Lung (tissue), 12 donors: ENCODE results near the gene AAMP. TPM values are rescaled to one million over a fixed set of nuclear protein-coding genes. Genes with fewer than 3 reads are reported as not detected.

ENCODE experiments used
- ATAC-seq: fragments of 200-7000 bp; cut with Tn5 transposase; one replicate; pipeline ENCODE4 v1.9.1; 2020; ENCODE audit warnings: moderate number of reproducible peaks; ENCODE audit not compliant: insufficient read depth, low FRiP score
- DNase-seq, 3 donors: peaks; one replicate each; pipeline ENCODE4 v3.0.0-alpha.2; 2013 to 2017
- H3K27ac ChIP-seq, 2 donors: one replicate each; pipeline ENCODE4 v1.5.1; 2013; ENCODE audit warnings: mild to moderate bottlenecking in 2 of 2, moderate library complexity in 2 of 2, control low read depth in 1 of 2, inconsistent platforms in 1 of 2, low read depth in 1 of 2, low read length in 1 of 2
- H3K27me3 ChIP-seq, 3 donors: one replicate each; pipeline ENCODE4 v1.5.1; 2013; ENCODE audit warnings: low read length in 2 of 3; ENCODE audit not compliant: control insufficient read depth in 3 of 3, insufficient read depth in 3 of 3
- H3K36me3 ChIP-seq, 4 donors: one replicate each; pipeline ENCODE4 v1.5.1; 2013; ENCODE audit warnings: low read length in 4 of 4, mild to moderate bottlenecking in 1 of 4, moderate library complexity in 1 of 4; ENCODE audit not compliant: control insufficient read depth in 4 of 4, insufficient read depth in 4 of 4
- H3K4me1 ChIP-seq, 5 donors: one replicate each; pipeline ENCODE4 v1.5.1; 2013; ENCODE audit warnings: low read length in 5 of 5, mild to moderate bottlenecking in 2 of 5, moderate library complexity in 1 of 5; ENCODE audit not compliant: control insufficient read depth in 5 of 5, insufficient read depth in 5 of 5
- H3K4me3 ChIP-seq: one replicate; pipeline ENCODE4 v1.5.1; 2013; ENCODE audit warnings: mild to moderate bottlenecking, control low read depth, moderate library complexity
- H3K9ac ChIP-seq, 2 donors: one replicate each; pipeline ENCODE4 v1.5.1; 2013; ENCODE audit warnings: low read length in 2 of 2, control low read depth in 1 of 2; ENCODE audit not compliant: insufficient read depth in 1 of 2
- H3K9me3 ChIP-seq, 4 donors: one replicate each; pipeline ENCODE4 v1.5.1; 2013; ENCODE audit warnings: low read length in 3 of 4, mild to moderate bottlenecking in 1 of 4, moderate library complexity in 1 of 4; ENCODE audit not compliant: control insufficient read depth in 4 of 4, insufficient read depth in 3 of 4
- WGBS, 2 donors: extraction: QIAGEN DNeasy Blood & Tissue Kit; methylation state at CpG; one replicate each; pipeline ENCODE4 v1.1.7; 2013; 5-methylcytosine and 5-hydroxymethylcytosine counted together
- polyA plus RNA-seq, 2 donors: library from polyadenylated mRNA; stranded (reverse); fragments of 200-250 nt; gene quantifications; one replicate each; pipeline ENCODE4 v1.2.1, GENCODE V29; 2013
- total RNA-seq, 2 donors: library from RNA; depleted of rRNA in 1 of 2; stranded (reverse); fragments of >200 nt in 1 of 2; gene quantifications; one replicate each; pipeline ENCODE4 v1.2.1, GENCODE V29; 2014 to 2021
- TF ChIP-seq, protein P1 (sequence below): IDR thresholded peaks from 2 replicates; pipeline ENCODE4 v1.5.1; 2012; ENCODE audit warnings: mild to moderate bottlenecking; ENCODE audit errors: control extremely low read depth, extremely low read depth
- donor health status: control.
- donor health status: control.
- donor health status: Bipolar disorder and iron deficiency.
- donor health status: healthy.
- donor health status: DM: yes; HTN: yes; CAD: no.

AAMP gene
- total and polyA plus RNA-seq, 4 donors: 62.0 to 193 (median 78.5) TPM

DNA sequence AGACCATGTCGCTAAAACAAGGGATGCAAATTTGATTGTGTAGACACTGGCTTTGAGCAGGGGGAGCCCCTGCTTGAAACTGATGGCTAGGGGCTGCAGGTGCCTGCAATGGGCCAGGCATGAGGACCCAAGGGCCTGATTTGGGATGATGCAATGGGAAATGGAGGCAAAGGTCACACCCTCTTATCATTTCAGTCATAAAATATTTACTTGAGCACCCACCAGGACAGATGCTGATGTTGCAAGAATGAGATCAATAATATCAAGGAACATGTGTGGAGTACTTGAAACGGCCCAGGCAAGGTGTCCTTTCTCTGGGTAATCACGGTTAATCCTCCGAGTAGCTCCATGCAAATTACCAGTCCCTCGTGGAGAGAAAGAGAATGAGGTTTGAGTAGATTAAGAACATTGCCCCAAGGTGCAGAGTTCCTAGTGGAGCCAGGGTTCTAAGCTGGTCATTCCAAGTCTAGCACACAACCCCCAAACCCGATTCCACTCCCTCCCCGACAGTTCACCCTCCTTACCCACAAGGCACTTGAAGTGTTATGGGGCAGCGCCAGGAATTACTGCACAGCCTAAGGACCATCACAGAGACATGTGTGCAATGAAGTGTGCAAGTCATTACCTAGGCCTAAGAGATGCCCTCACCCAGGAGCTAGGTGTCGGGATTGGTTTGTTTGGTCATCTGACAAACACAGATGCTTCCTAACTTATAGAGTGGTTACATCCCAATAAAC is 36.4 kb upstream of the AAMP start:
- TF ChIP-seq, protein P1, sequence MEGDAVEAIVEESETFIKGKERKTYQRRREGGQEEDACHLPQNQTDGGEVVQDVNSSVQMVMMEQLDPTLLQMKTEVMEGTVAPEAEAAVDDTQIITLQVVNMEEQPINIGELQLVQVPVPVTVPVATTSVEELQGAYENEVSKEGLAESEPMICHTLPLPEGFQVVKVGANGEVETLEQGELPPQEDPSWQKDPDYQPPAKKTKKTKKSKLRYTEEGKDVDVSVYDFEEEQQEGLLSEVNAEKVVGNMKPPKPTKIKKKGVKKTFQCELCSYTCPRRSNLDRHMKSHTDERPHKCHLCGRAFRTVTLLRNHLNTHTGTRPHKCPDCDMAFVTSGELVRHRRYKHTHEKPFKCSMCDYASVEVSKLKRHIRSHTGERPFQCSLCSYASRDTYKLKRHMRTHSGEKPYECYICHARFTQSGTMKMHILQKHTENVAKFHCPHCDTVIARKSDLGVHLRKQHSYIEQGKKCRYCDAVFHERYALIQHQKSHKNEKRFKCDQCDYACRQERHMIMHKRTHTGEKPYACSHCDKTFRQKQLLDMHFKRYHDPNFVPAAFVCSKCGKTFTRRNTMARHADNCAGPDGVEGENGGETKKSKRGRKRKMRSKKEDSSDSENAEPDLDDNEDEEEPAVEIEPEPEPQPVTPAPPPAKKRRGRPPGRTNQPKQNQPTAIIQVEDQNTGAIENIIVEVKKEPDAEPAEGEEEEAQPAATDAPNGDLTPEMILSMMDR: no peak
- no peak overlapping the region for H3K4me3 ChIP-seq
- ATAC-seq (no peak), DNase-seq (no peak)
- H3K4me1 ChIP-seq: peaks cover 0 to 7% (median 2%) of the 10 kb centered on the region in 5 donors
- H3K27ac ChIP-seq: no peak overlapping the region
- H3K9ac ChIP-seq: no peak overlapping the region
- H3K9me3 ChIP-seq: no peaks in the 10 kb centered on the region
- no peaks in the 10 kb centered on the region for H3K27me3 ChIP-seq
- no peaks in the 10 kb centered on the region for H3K36me3 ChIP-seq
- 87 to 88% methylated on average over 9 of the region's 9 CpGs for WGBS, 2 donors

DNA sequence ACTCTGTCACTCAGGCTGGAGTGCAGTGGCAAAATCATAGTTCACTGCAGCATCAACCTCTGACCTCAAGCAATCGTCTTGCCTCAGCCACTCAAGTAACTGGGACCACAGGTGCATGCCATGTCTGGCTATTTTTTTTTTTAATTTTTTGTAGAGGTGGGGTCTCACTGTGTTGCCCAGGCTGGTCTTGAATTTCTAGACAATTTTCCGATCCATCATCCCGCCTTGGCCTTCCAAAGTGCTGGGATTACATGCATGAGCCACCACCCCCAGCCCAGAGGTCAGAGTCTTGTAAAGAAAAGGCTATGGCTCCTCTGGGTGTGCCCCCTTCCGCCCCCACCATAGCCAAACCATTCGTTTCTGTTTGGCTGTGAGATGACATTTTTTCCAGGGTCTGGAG is 35.4 kb upstream of the AAMP start:
- no peak overlapping the region for H3K9ac ChIP-seq
- no peak overlapping the region for H3K27ac ChIP-seq
- ATAC-seq (no peak), DNase-seq (no peak)
- no peaks in the 10 kb centered on the region for H3K36me3 ChIP-seq
- H3K4me1 ChIP-seq: peaks cover 0 to 2% (median 0%) of the 10 kb centered on the region in 5 donors
- TF ChIP-seq, protein P1: no peak
- 84 to 86% methylated on average over 5 of the region's 5 CpGs for WGBS, 2 donors
- no peaks in the 10 kb centered on the region for H3K27me3 ChIP-seq
- no peak overlapping the region for H3K4me3 ChIP-seq
- no peaks in the 10 kb centered on the region for H3K9me3 ChIP-seq

DNA sequence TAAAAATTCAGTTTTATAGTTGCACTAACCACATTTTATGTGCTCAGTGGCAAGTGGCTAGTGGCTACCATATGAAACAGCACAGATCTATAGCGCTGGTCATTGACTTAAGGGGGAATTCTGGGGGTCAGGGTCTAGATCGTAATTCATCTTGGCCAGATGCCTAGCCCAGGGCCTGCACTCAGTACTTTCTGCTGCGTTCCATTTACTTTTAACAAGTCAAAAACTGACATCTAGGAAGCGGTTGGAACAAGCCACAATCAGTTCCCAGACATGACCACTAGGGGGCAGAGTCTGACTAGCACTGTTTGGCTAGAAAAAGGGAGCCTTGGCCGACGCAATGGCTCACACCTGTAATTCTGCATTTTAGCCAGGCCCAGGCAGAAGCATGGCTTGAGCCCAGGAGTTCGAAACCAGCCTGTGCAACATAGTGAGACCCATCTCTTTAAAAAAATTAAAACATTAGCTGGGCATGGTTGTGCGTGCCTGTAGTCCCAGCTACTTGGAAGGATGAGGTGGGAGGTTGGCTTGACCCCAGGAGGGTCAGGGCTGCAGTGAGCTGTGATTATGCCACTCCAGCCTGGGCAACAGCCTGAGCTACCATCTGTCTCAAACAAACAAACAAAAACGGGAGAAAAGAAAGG is 31.4 kb upstream of the AAMP start:
- Histone ChIP-seq H3K4me1 (peaks cover 0 to 9% (median 2%) of the 10 kb centered on the region in 5 donors), H3K36me3 (no peaks in the 10 kb centered on the region), H3K9me3 (no peaks in the 10 kb centered on the region), H3K27ac (no peak overlapping the region), H3K27me3 (no peaks in the 10 kb centered on the region), H3K9ac (no peak overlapping the region), H3K4me3 (no peak overlapping the region)
- ATAC-seq: peak; percentile 87
- DNase-seq: peak; percentile 89 to 93 (median 89)
- WGBS, 2 donors: 9 to 10% methylated on average over 9 of the region's 9 CpGs
- TF ChIP-seq, protein P1: peak; percentile 94
